ENCODE data around the gene NR6A1. TPM values are rescaled to one million over a fixed set of nuclear protein-coding genes. Genes with fewer than 3 reads are reported as not detected.

Gene NR6A1
- total and polyA plus RNA-seq, 2 of the 13 experiments (the other 11 are each of a cell fraction or from before 2014, with no cell fraction given), result 28.1 to 31.5 TPM

GRCh38 chr9:124506931-124507879 is 263.9 kb downstream of the NR6A1 start, which contains the start of gene NR5A1 (continued):
- TF ChIP-seq ETV5 (CRISPR knock-in tag; IDR thresholded peaks at IDR 0.05; ENCODE audit: borderline replicate concordance) (peak; percentile 82), PATZ1 (CRISPR knock-in tag; IDR thresholded peaks at IDR 0.05) (peak; percentile 97), ZNF30 (CRISPR knock-in tag; IDR thresholded peaks at IDR 0.05) (0 out of 2 replicates have a peak, but pooled peaks have one; percentile 68), ZNF512 (CRISPR knock-in tag; IDR thresholded peaks at IDR 0.05) (no peak), IKZF5 (CRISPR knock-in tag; IDR thresholded peaks at IDR 0.05) (peak; percentile 66), ZNF350 (CRISPR knock-in tag; IDR thresholded peaks at IDR 0.05; ENCODE audit: borderline replicate concordance, low read depth) (0 out of 2 replicates have a peak, but pooled peaks have one; percentile 31), ZNF3 (CRISPR knock-in tag; IDR thresholded peaks at IDR 0.05) (peak; percentile 47; the same call in 1 of the 2 replicates), SRY (CRISPR knock-in tag; IDR thresholded peaks at IDR 0.05) (0 out of 2 replicates have a peak, but pooled peaks have one; percentile 27), ZNF468 (CRISPR knock-in tag; IDR thresholded peaks at IDR 0.05) (no peak), IKZF4 (CRISPR knock-in tag; IDR thresholded peaks at IDR 0.05; ENCODE audit: borderline replicate concordance, low read depth, not compliant biosample characterization) (peak; percentile 77), KLF12 (CRISPR knock-in tag; IDR thresholded peaks at IDR 0.05; ENCODE audit: borderline replicate concordance) (no peak), TCF7L2 (IDR thresholded peaks at IDR 0.05; ENCODE audit: low read depth, low read length) (no peak), SNAI1 (CRISPR knock-in tag; IDR thresholded peaks at IDR 0.05; ENCODE audit: borderline replicate concordance) (peak; percentile 44; the same call in 1 of the 2 replicates), ZNF737 (CRISPR knock-in tag; IDR thresholded peaks at IDR 0.05; ENCODE audit: borderline replicate concordance) (peak; percentile 43; the same call in 1 of the 2 replicates), ZNF547 (CRISPR knock-in tag; IDR thresholded peaks at IDR 0.05) (peak; percentile 85), DMAP1 (CRISPR knock-in tag; IDR thresholded peaks at IDR 0.05) (peak; percentile 77; the same call in 1 of the 2 replicates), RFXAP (CRISPR knock-in tag; IDR thresholded peaks at IDR 0.05; ENCODE audit: borderline replicate concordance) (0 out of 2 replicates have a peak, but pooled peaks have one; percentile 13), ZNF607 (CRISPR knock-in tag; IDR thresholded peaks at IDR 0.05; ENCODE audit: borderline replicate concordance) (0 out of 2 replicates have a peak, but pooled peaks have one; percentile 47), REL (CRISPR knock-in tag; conservative IDR thresholded peaks at IDR 0.05) (peak; percentile 81; the same call in 1 of the 2 replicates), RXRB (CRISPR knock-in tag; IDR thresholded peaks at IDR 0.05; ENCODE audit: borderline replicate concordance) (peak; percentile 52; the same call in 1 of the 2 replicates), ZNF775 (CRISPR knock-in tag; IDR thresholded peaks at IDR 0.05; ENCODE audit: borderline replicate concordance) (no peak), ZNF580 (CRISPR knock-in tag; IDR thresholded peaks at IDR 0.05; ENCODE audit: borderline replicate concordance, low read depth) (peak; percentile 26; the same call in 1 of the 2 replicates), ZNF589 (CRISPR knock-in tag; conservative IDR thresholded peaks at IDR 0.05) (no peak; the same call in 1 of the 2 replicates), ZNF263 (CRISPR knock-in tag; IDR thresholded peaks at IDR 0.05) (peak; percentile 56; the same call in 1 of the 2 replicates)
